Heart left ventricle (tissue), 16 donors: Measurements from ENCODE around the gene SLC16A5. TPM values are rescaled to one million over a fixed set of nuclear protein-coding genes. Genes with fewer than 3 reads are reported as not detected.

ENCODE experiments used
- ATAC-seq, 4 donors: fragments of 200-7000 bp; cut with Tn5 transposase; one replicate each; pipeline ENCODE4 v1.9.1; 2020 to 2022; ENCODE audit warnings: moderate library complexity in 4 of 4, mild to moderate bottlenecking in 3 of 4, moderate number of reproducible peaks in 1 of 4
- DNase-seq, 5 donors: peaks; one replicate each; pipeline ENCODE4 v3.0.0-alpha.2; 2020
- H3K27ac ChIP-seq, 12 donors: fragments of 200-600 bp; sonication (generic) in 4 of 12; one replicate each; pipeline versions ENCODE4 v1.5.0 to v1.8.0; 2016 to 2022; ENCODE audit warnings: mild to moderate bottlenecking in 2 of 12
- H3K27me3 ChIP-seq, 9 donors: fragments of 200-600 bp; sonication (generic) in 2 of 9; one replicate each; pipeline versions ENCODE4 v1.5.1 to v1.8.0; 2016 to 2022; ENCODE audit warnings: mild to moderate bottlenecking in 3 of 9
- H3K36me3 ChIP-seq, 9 donors: fragments of 200-600 bp; sonication (generic) in 2 of 9; one replicate each; pipeline versions ENCODE4 v1.5.0 to v1.8.0; 2018 to 2022; ENCODE audit warnings: mild to moderate bottlenecking in 2 of 9
- H3K4me1 ChIP-seq, 12 donors: fragments of 200-600 bp; sonication (generic) in 4 of 12; one replicate each; pipeline versions ENCODE4 v1.5.0 to v1.8.0; 2016 to 2022; ENCODE audit warnings: mild to moderate bottlenecking in 3 of 12
- H3K4me3 ChIP-seq, 12 donors: fragments of 200-600 bp; sonication (generic) in 4 of 12; one replicate each; pipeline versions ENCODE4 v1.5.0 to v1.8.0; 2017 to 2022; ENCODE audit warnings: mild to moderate bottlenecking in 9 of 12, moderate library complexity in 4 of 12
- H3K9me3 ChIP-seq, 12 donors: fragments of 200-600 bp; sonication (generic) in 4 of 12; one replicate each; pipeline versions ENCODE4 v1.5.0 to v1.8.0; 2016 to 2022; ENCODE audit warnings: mild to moderate bottlenecking in 1 of 12
- CTCF ChIP-seq, 12 donors: fragments of 200-600 bp; sonication (generic) in 4 of 12; IDR thresholded peaks; one replicate each; pipeline versions ENCODE4 v1.5.0 to v1.8.0; 2018 to 2022; ENCODE audit warnings: antibody characterized with exemption in 12 of 12, mild to moderate bottlenecking in 5 of 12
- POLR2A ChIP-seq, 2 donors: fragments of 450-650 bp; IDR thresholded peaks; one replicate each; pipeline ENCODE4 v1.6.1; 2017; ENCODE audit warnings: antibody characterized with exemption in 2 of 2, mild to moderate bottlenecking in 2 of 2, moderate library complexity in 2 of 2
- WGBS, 4 donors: extraction: QIAGEN DNeasy Blood & Tissue Kit in 2 of 4; methylation state at CpG; one replicate each; pipeline versions ENCODE4 v1.1.5 to v1.1.7; 2013 to 2018; 5-methylcytosine and 5-hydroxymethylcytosine counted together
- intact Hi-C, 10 donors: fragments of 100-400 bp; cut with DNase I; formaldehyde crosslinking; loops; one replicate each; pipeline versions ENCODE4 v1.11.1 to v1.14.2; 2022
- polyA plus RNA-seq, 2 donors: library from polyadenylated mRNA; stranded (reverse); fragments of 200-250 nt; gene quantifications; one replicate each; pipeline ENCODE4 v1.2.3, GENCODE V29; 2013
- total RNA-seq, 9 donors: library from RNA; depleted of rRNA in 2 of 9; stranded (reverse); fragments of >200 nt in 2 of 9; fragmentation: NEBNext Ultra II Directional in 3 of 9; extraction: Animal tissue kit (Norgen Biotek cat#: 25700) in 3 of 9; gene quantifications; one replicate each; pipeline versions ENCODE4 v1.1.0 to v1.2.4, GENCODE V29; 2016 to 2023
- donor health status: ischemic (EF 13 %, LVEDD 7.1; RV severe dilation, severe dysfunction).
- donor health status: healthy with polysubstance abuse.
- donor health status: DM: no; HTN: yes; CAD: no.
- donor health status: DM: no; HTN: no; CAD: no.
- donor health status: ischemic (EF 25% LVEDD 6.9; RV normal size, moderate dysfunction).
- donor health status: ischemic (EF 25% LVEDD 5.7; RV mildly dilated, moderate dysfunction).
- donor health status: healthy.
- donor health status: DM: yes; HTN: yes; CAD: no.
- donor health status: ischemic (EF 35%, LVEDD 5.7; RV mildly dilated, moderate dysfunction).
- donor health status: nonischemic (EF 11% LVEDD 7.7; RV severe dilation, severe dysfunction).
- donor health status: DM: yes; HTN: yes; CAD: no.
- donor health status: PGD.
- donor health status: ischemic (EF 29% LVEDD 5.4; RV normal size, mild dysfunction).
- donor health status: nonischemic (EF 23%, LVEDD 6.1; RV moderate dilation, normal function).

Gene SLC16A5
- total and polyA plus RNA-seq, 11 donors = 4.3 to 23.3 (median 10.9) TPM

GRCh38 chr17:75151930-75152329 is 64.2 kb downstream of the SLC16A5 start:
- intact Hi-C loops = no loop called here
- TF ChIP-seq CTCF (IDR thresholded peaks at IDR 0.05) = no peak
- Histone ChIP-seq H3K27ac (no peak overlapping the region), H3K4me1 (peaks cover 0 to 41% (median 8%) of the 10 kb centered on the region in 12 donors), H3K4me3 (no peak overlapping the region), H3K36me3 (peaks cover 0 to 15% (median 10%) of the 10 kb centered on the region in 9 donors), H3K9me3 (no peaks in the 10 kb centered on the region), H3K27me3 (no peaks in the 10 kb centered on the region)
- ATAC-seq (no peak), DNase-seq (no peak)
- WGBS, 4 donors = 91 to 93% (median 92%) methylated on average over 6 of the region's 6 CpGs

GRCh38 chr17:75152523-75152921 is 64.8 kb downstream of the SLC16A5 start:
- Histone ChIP-seq H3K4me1 (peaks cover 0 to 36% (median 8%) of the 10 kb centered on the region in 12 donors), H3K27ac (no peak overlapping the region), H3K4me3 (peak overlapping the region in 2 of 12 donors; percentile 91 to 92), H3K27me3 (no peaks in the 10 kb centered on the region), H3K9me3 (no peaks in the 10 kb centered on the region), H3K36me3 (peaks cover 0 to 9% (median 4%) of the 10 kb centered on the region in 9 donors)
- no peak for TF ChIP-seq CTCF (IDR thresholded peaks at IDR 0.05)
- TF ChIP-seq POLR2A (IDR thresholded peaks at IDR 0.05) = no peak
- intact Hi-C loops = no loop called here
- 87 to 91% (median 90%) methylated on average over 6 of the region's 6 CpGs for WGBS, 4 donors
- DNase-seq = no peak
- no peak for ATAC-seq

GRCh38 chr17:75152922-75153779 is 65.4 kb downstream of the SLC16A5 start:
- H3K36me3 ChIP-seq = peaks cover 0 to 3% (median 0%) of the 10 kb centered on the region in 9 donors
- DNase-seq = peak in 1 of 5 donors; percentile 22
- H3K4me3 ChIP-seq = peak overlapping the region; percentile 58 to 96 (median 82)
- WGBS, 4 donors = 6 to 9% (median 7%) methylated on average over 28 of the region's 28 CpGs
- H3K9me3 ChIP-seq = no peaks in the 10 kb centered on the region
- intact Hi-C loops = no loop called here
- peak overlapping the region in 1 of 12 donors; percentile 87 for H3K27ac ChIP-seq
- no peak for ATAC-seq
- H3K27me3 ChIP-seq = no peaks in the 10 kb centered on the region
- TF ChIP-seq POLR2A (IDR thresholded peaks at IDR 0.05) = no peak
- no peak for TF ChIP-seq CTCF (IDR thresholded peaks at IDR 0.05)
- H3K4me1 ChIP-seq = peaks cover 0 to 30% (median 8%) of the 10 kb centered on the region in 12 donors

GRCh38 chr17:75153780-75154194 is 66.0 kb downstream of the SLC16A5 start:
- ATAC-seq (peak in 2 of 4 donors; percentile 3 to 7), DNase-seq (peak in 2 of 5 donors; percentile 22 to 30)
- intact Hi-C loops = loop anchor here in 1 of 10 donors (2.0 kb wide), 1 partner anchor 29 kb away; the partner anchor contains the start of gene SUMO2
- Histone ChIP-seq H3K27ac (peak overlapping the region in 9 of 12 donors; percentile 53 to 87 (median 75)), H3K4me3 (peak overlapping the region; percentile 58 to 96 (median 82)), H3K27me3 (no peaks in the 10 kb centered on the region), H3K9me3 (no peaks in the 10 kb centered on the region), H3K4me1 (peaks cover 0 to 24% (median 8%) of the 10 kb centered on the region in 12 donors), H3K36me3 (peaks cover 0 to under 1% (median 0%) of the 10 kb centered on the region in 9 donors)
- TF ChIP-seq POLR2A (IDR thresholded peaks at IDR 0.05) (no peak), CTCF (IDR thresholded peaks at IDR 0.05) (no peak)
- WGBS, 4 donors = 0 to 1% (median 1%) methylated on average over 18 to 35 of the region's 35 CpGs
